Measurements from ENCODE around the gene OR6B3. TPM values are rescaled to one million over a fixed set of nuclear protein-coding genes. Genes with fewer than 3 reads are reported as not detected.

The OR6B3 gene
- total RNA-seq, 1 donor from 2014 or later: not detected

DNA sequence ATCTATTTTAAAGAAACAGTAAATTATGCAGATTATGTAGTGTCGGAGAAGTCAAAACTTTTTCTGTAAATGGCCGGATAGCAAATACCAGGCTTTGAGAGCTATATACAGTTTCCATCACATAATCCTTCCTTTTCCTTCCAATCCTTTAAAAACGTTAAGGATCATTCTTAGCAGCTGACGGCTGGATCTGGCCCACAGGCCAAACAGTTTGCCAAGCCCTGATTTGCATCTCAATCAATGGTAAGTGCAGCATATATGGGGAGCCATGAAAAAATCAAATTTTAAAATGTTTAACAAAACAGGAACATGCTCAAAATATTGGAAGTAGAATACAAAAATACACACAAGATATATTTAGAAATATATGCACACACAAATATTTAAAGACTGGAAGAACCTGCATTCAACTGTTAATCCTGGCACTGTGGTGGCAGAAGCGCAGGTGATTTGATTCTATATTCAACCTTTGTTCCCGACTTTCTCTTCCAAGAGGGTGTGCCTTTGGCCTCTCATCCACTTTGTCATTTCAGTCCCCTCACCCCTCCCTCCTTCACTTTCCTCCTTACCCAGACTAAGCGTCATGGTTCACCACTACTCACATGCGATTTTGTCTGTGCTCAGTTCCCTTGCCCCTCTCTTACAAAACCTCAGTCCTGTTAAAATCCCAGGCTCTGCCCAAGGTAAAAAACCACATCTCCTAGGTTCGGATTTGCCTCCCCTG lies 55.5 kb downstream of the OR6B3 start:
- Mint-ChIP-seq H3K27ac (ENCODE audit: unreplicated experiment) (no peak overlapping the region), H3K36me3 (ENCODE audit: low read depth) (peaks cover 3% of the 10 kb centered on the region), H3K9me3 (no peaks in the 10 kb centered on the region), H3K4me3 (no peak overlapping the region), H3K27me3 (ENCODE audit: low read depth) (no peaks in the 10 kb centered on the region), H3K4me1 (no peaks in the 10 kb centered on the region)
- TF ChIP-seq, protein P1, sequence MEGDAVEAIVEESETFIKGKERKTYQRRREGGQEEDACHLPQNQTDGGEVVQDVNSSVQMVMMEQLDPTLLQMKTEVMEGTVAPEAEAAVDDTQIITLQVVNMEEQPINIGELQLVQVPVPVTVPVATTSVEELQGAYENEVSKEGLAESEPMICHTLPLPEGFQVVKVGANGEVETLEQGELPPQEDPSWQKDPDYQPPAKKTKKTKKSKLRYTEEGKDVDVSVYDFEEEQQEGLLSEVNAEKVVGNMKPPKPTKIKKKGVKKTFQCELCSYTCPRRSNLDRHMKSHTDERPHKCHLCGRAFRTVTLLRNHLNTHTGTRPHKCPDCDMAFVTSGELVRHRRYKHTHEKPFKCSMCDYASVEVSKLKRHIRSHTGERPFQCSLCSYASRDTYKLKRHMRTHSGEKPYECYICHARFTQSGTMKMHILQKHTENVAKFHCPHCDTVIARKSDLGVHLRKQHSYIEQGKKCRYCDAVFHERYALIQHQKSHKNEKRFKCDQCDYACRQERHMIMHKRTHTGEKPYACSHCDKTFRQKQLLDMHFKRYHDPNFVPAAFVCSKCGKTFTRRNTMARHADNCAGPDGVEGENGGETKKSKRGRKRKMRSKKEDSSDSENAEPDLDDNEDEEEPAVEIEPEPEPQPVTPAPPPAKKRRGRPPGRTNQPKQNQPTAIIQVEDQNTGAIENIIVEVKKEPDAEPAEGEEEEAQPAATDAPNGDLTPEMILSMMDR (conservative IDR thresholded peaks at IDR 0.05): no peak
- DNase-seq (ENCODE audit: low read depth, low spot score): no peak

Other genes with a start within 250 kb of the OR6B3 start
- 81.3 and 81.9 TPM in 2 replicates for gene NDUFA10, start 28.2 kb downstream of the OR6B3 start, total RNA-seq
- not detected in 2 replicates for gene OR6B2, start 23.1 kb downstream of the OR6B3 start, total RNA-seq
- gene COPS9, start 82.8 kb upstream of the OR6B3 start, total RNA-seq: 138 and 143 TPM in 2 replicates
- not detected in 2 replicates for gene OTOS, start 87.1 kb upstream of the OR6B3 start, total RNA-seq

All from neural crest cell (in vitro differentiated cells).